SK-N-SH (cell line): Measurements from ENCODE around the gene SEC16A. TPM values are rescaled to one million over a fixed set of nuclear protein-coding genes. Genes with fewer than 3 reads are reported as not detected.

Experiments
- CTCF ChIA-PET: fragments of 300-600, 350-600 bp; formaldehyde crosslinking; extraction: SDS; loops from one replicate; lab custom pipeline; 2021; lab: Yijun Ruan, JAX
- POLR2A ChIA-PET: fragments of 350-600 bp; sonication (Branson Sonifier 250); formaldehyde crosslinking; extraction: SDS; loops from one replicate; lab custom pipeline; 2020; ENCODE audit warnings: antibody characterized with exemption, inconsistent platforms; lab: Yijun Ruan, JAX
- DNase-seq: peaks from one replicate; pipeline ENCODE4 v3.0.0; 2012
- H2AFZ ChIP-seq: fragments of 200-600 bp; sonication (generic); 2 replicates; pipeline ENCODE4 v1.8.1; 2016; ENCODE audit warnings: antibody characterized with exemption, mild to moderate bottlenecking, low read depth
- H3F3A ChIP-seq: fragments of 200-600 bp; sonication (generic); replicated peaks from 2 replicates; pipeline ENCODE3; 2016; ENCODE audit warnings: antibody characterized with exemption, mild to moderate bottlenecking; ENCODE audit not compliant: insufficient read depth
- H3K27ac ChIP-seq, 2 experiments: fragments of 200-500 bp in 1 of 2; fragments of 200-600 bp in 1 of 2; sonication (Bioruptor generic) in 1 of 2; sonication (generic), shearing (Covaris generic) in 1 of 2; 2 replicates each; pipeline versions ENCODE4 v1.5.1 to v1.6.1; 2014 to 2016; ENCODE audit warnings: low read depth in 2 of 2, inconsistent platforms in 1 of 2, low read length in 1 of 2, mild to moderate bottlenecking in 1 of 2, mixed read lengths in 1 of 2
- H3K27me3 ChIP-seq: fragments of 200-600 bp; sonication (generic), shearing (Covaris generic); 2 replicates; pipeline ENCODE4 v1.6.1; 2016; ENCODE audit warnings: mixed run types; ENCODE audit not compliant: insufficient read depth
- H3K36me3 ChIP-seq, 2 experiments: fragments of 200-500 bp in 1 of 2; fragments of 200-600 bp in 1 of 2; sonication (Bioruptor generic) in 1 of 2; sonication (generic) in 1 of 2; replicated peaks in 1 of 2; 2 replicates each; pipeline versions ENCODE3 to v1.5.1; 2014 to 2016; ENCODE audit warnings: low read length in 1 of 2, mild to moderate bottlenecking in 1 of 2; ENCODE audit not compliant: insufficient read depth in 2 of 2, control insufficient read depth in 1 of 2
- H3K4me1 ChIP-seq, 2 experiments: fragments of 200-500 bp in 1 of 2; fragments of 200-600 bp in 1 of 2; sonication (Bioruptor generic) in 1 of 2; sonication (generic), shearing (Covaris generic) in 1 of 2; 2 replicates each; pipeline versions ENCODE4 v1.5.1 to v1.6.1; 2014 to 2016; ENCODE audit warnings: low read depth in 1 of 2, low read length in 1 of 2, mixed run types in 1 of 2; ENCODE audit not compliant: insufficient read depth in 2 of 2, control insufficient read depth in 1 of 2
- H3K4me2 ChIP-seq: fragments of 200-600 bp; sonication (generic), shearing (Covaris generic); 2 replicates; pipeline ENCODE4 v1.6.1; 2017; ENCODE audit warnings: mixed run types
- H3K4me3 ChIP-seq, 2 experiments: fragments of 200-500 bp in 1 of 2; fragments of 200-600 bp in 1 of 2; sonication (Bioruptor generic) in 1 of 2; sonication (generic), shearing (Covaris generic) in 1 of 2; 2 replicates each; pipeline versions ENCODE4 v1.5.1 to v1.8.1; 2014 to 2016; ENCODE audit warnings: low read depth in 2 of 2, inconsistent platforms in 1 of 2, low read length in 1 of 2, mild to moderate bottlenecking in 1 of 2, mixed read lengths in 1 of 2, moderate library complexity in 1 of 2
- H3K79me2 ChIP-seq: fragments of 200-600 bp; sonication (generic); 2 replicates; pipeline ENCODE4 v1.8.1; 2017; ENCODE audit warnings: mild to moderate bottlenecking; ENCODE audit not compliant: insufficient read depth
- H3K9ac ChIP-seq: fragments of 200-600 bp; sonication (generic); 2 replicates; pipeline ENCODE4 v1.6.1; 2017; ENCODE audit warnings: mixed run types
- H3K9me2 ChIP-seq: fragments of 200-600 bp; sonication (generic); 2 replicates; pipeline ENCODE4 v1.6.1; 2017; ENCODE audit warnings: mixed run types
- H3K9me3 ChIP-seq: fragments of 200-600 bp; sonication (generic); 2 replicates; pipeline ENCODE4 v1.6.1; 2017; ENCODE audit warnings: mixed run types, mild to moderate bottlenecking, moderate library complexity
- H4K20me1 ChIP-seq: fragments of 200-600 bp; sonication (generic); 2 replicates; pipeline ENCODE4 v1.6.1; 2017; ENCODE audit warnings: mild to moderate bottlenecking, mixed run types; ENCODE audit not compliant: insufficient read depth
- CHD2 ChIP-seq: fragments of 150-350 bp; IDR thresholded peaks from 2 replicates; pipeline ENCODE4 v1.6.1; 2018; ENCODE audit warnings: low read length; ENCODE audit not compliant: partially characterized antibody
- ELF1 ChIP-seq: IDR thresholded peaks from 2 replicates; pipeline ENCODE4 v1.4.0; 2012
- EP300 ChIP-seq, 2 experiments: IDR thresholded peaks; 2 replicates each; pipeline versions ENCODE4 v1.4.0 to v1.6.1; 2012; ENCODE audit warnings: borderline replicate concordance in 1 of 2, low read depth in 1 of 2, low read length in 1 of 2
- FOXJ3 ChIP-seq: sonication (generic); formaldehyde crosslinking; IDR thresholded peaks from 2 replicates; pipeline ENCODE4 v1.5.1; 2020; ENCODE audit warnings: mild to moderate bottlenecking, missing genetic modification reagents
- FOXM1 ChIP-seq: IDR thresholded peaks from 2 replicates; pipeline ENCODE4 v1.4.0; 2012; ENCODE audit warnings: low read depth, mild to moderate bottlenecking
- GABPA ChIP-seq: IDR thresholded peaks from 2 replicates; pipeline ENCODE4 v1.4.0; 2012; ENCODE audit warnings: low read depth, mild to moderate bottlenecking
- NFIC ChIP-seq: IDR thresholded peaks from 2 replicates; pipeline ENCODE4 v1.4.0; 2012; ENCODE audit warnings: borderline replicate concordance
- NRF1 ChIP-seq: IDR thresholded peaks from 2 replicates; pipeline ENCODE4 v1.6.1; 2012; ENCODE audit warnings: low read depth, mild to moderate bottlenecking, low read length
- SMC3 ChIP-seq: IDR thresholded peaks from 2 replicates; pipeline ENCODE4 v1.6.1; 2012; ENCODE audit warnings: low read depth, low read length, improper control_type of control experiment
- ZBTB33 ChIP-seq: IDR thresholded peaks from 2 replicates; pipeline ENCODE4 v1.4.0; 2012; ENCODE audit warnings: low read depth, borderline replicate concordance
- WGBS: methylation state at CpG from one replicate; pipeline ENCODE4 v1.1.6; 2017; ENCODE audit warnings: low lambda C conversion rate; 5-methylcytosine and 5-hydroxymethylcytosine counted together
- polyA plus RNA-seq, 3 experiments: library from polyadenylated mRNA; depleted of rRNA; stranded (reverse); fragments of >200 nt; gene quantifications; 2 replicates each; pipeline ENCODE4 v1.2.3, GENCODE V29; 2012
- TF ChIP-seq, protein P1 (sequence below): IDR thresholded peaks from 2 replicates; pipeline ENCODE4 v1.4.0; 2012; ENCODE audit warnings: low read depth, borderline replicate concordance
- TF ChIP-seq, protein P2 (sequence below): fragments of 150-350 bp; IDR thresholded peaks from 2 replicates; pipeline ENCODE4 v1.6.1; 2016; ENCODE audit warnings: mild to moderate bottlenecking, low read depth, low read length
- TF ChIP-seq, protein P3 (sequence below): IDR thresholded peaks from 2 replicates; pipeline ENCODE4 v1.4.0; 2012; ENCODE audit warnings: low read depth

The SEC16A gene
- polyA plus RNA-seq, 1 of the 3 experiments (the other 2 are of a cell fraction): 25.9 TPM

DNA sequence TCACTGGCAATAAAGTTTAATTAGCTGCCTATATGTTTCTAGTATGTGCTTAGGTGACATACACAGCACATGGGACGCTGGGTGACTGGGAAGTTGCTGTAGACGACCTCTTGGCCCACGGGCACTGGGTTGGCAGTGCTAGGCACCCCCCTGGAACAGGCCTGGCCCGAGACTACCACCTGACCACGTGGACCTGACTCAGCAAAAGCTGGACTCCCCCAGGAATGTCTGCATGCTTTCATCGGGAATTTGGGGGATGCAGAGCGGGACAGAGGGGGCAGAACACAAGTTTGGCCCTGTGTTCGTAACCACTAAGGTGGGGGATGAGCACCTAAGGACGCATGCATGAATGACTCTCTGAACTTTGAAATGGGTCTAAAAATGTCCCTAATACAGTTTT lies 26.6 kb downstream of the SEC16A start:
- Histone ChIP-seq H3K4me2 (no peak overlapping the region), H3K4me1 (no peaks in the 10 kb centered on the region)

More for the DNA sequence above, 26.6 kb downstream of the SEC16A start:
- peaks cover 48 to 76% of the 10 kb centered on the region in 2 experiments for H3K36me3 ChIP-seq
- H3K9me3 ChIP-seq: no peaks in the 10 kb centered on the region
- H3K27ac ChIP-seq: no peak overlapping the region
- H3K9ac ChIP-seq: no peak overlapping the region
- WGBS: 75% methylated on average over 4 of the region's 9 CpGs
- H3K27me3 ChIP-seq: no peaks in the 10 kb centered on the region
- H2AFZ ChIP-seq: no peak overlapping the region
- peaks cover 8% of the 10 kb centered on the region for H3K79me2 ChIP-seq
- TF ChIP-seq NRF1 (no peak), FOXJ3 (CRISPR knock-in tag) (no peak), ZBTB33 (no peak), ELF1 (no peak), GABPA (no peak), NFIC (no peak), EP300 (IDR thresholded peaks at IDR 0.05; ENCODE audit: borderline replicate concordance in 1 of 2, low read depth in 1 of 2, low read length in 1 of 2) (no peak), FOXM1 (no peak), SMC3 (no peak), CHD2 (no peak)
- TF ChIP-seq, protein P1, sequence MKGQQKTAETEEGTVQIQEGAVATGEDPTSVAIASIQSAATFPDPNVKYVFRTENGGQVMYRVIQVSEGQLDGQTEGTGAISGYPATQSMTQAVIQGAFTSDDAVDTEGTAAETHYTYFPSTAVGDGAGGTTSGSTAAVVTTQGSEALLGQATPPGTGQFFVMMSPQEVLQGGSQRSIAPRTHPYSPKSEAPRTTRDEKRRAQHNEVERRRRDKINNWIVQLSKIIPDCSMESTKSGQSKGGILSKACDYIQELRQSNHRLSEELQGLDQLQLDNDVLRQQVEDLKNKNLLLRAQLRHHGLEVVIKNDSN: no peak
- TF ChIP-seq, protein P2, sequence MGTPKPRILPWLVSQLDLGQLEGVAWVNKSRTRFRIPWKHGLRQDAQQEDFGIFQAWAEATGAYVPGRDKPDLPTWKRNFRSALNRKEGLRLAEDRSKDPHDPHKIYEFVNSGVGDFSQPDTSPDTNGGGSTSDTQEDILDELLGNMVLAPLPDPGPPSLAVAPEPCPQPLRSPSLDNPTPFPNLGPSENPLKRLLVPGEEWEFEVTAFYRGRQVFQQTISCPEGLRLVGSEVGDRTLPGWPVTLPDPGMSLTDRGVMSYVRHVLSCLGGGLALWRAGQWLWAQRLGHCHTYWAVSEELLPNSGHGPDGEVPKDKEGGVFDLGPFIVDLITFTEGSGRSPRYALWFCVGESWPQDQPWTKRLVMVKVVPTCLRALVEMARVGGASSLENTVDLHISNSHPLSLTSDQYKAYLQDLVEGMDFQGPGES: no peak
- TF ChIP-seq, protein P3, sequence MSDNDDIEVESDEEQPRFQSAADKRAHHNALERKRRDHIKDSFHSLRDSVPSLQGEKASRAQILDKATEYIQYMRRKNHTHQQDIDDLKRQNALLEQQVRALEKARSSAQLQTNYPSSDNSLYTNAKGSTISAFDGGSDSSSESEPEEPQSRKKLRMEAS: no peak
- TF ChIP-seq, all 33 proteins: peak for 0
- Histone ChIP-seq H3K4me3 (no peak overlapping the region), H4K20me1 (no peaks in the 10 kb centered on the region), H3K9me2 (no peaks in the 10 kb centered on the region), H3F3A (no peaks in the 10 kb centered on the region)
- CTCF ChIA-PET: interaction anchor here (0.7 kb wide), 1 partner anchor 16 kb away, joined by 3 read pairs; no protein-coding TSS in a partner anchor
- no peak for DNase-seq
- POLR2A ChIA-PET: no interaction called here
